Measurements from ENCODE around the gene ATG10. TPM values are rescaled to one million over a fixed set of nuclear protein-coding genes. Genes with fewer than 3 reads are reported as not detected.
A peak's percentile ranks its signal among the peaks of the same experiment; 100 is the strongest.

The ATG10 gene
- polyA plus RNA-seq, 1 of the 3 experiments (the other 2 are of a cell fraction): 3.2 TPM

GRCh38 chr5:82174919-82175219, 203.0 kb downstream of the ATG10 start:
- H3K4me2 ChIP-seq: no peak overlapping the region
- no peaks in the 10 kb centered on the region for H3F3A ChIP-seq (replicated peaks; ENCODE audit: insufficient read depth)
- H3K36me3 ChIP-seq (replicated peaks in 1 of 2; ENCODE audit: control insufficient read depth in 1 of 2, insufficient read depth in 2 of 2, low read length in 1 of 2): peaks cover 3% of the 10 kb centered on the region in 2 experiments
- no peaks in the 10 kb centered on the region; the same call in 1 of the 2 replicates for H3K79me2 ChIP-seq (ENCODE audit: insufficient read depth)
- H3K27ac ChIP-seq (ENCODE audit: low read depth in 2 of 2, low read length in 1 of 2): peak overlapping the region in 1 of 2 experiments; percentile 49; a peak in 1 of 4 replicates
- 100% methylated on average over 1 of the region's 1 CpG for WGBS (ENCODE audit: low lambda C conversion rate)
- no peak for DNase-seq
- H3K9me3 ChIP-seq: no peaks in the 10 kb centered on the region
- ChIA-PET POLR2A (no interaction called here), CTCF (interaction anchor here (0.7 to 2.2 kb wide), 7 partner anchors 11 to 670 kb away, joined by 3 to 8 read pairs (median 3); no protein-coding TSS in a partner anchor)
- no peak overlapping the region for H2AFZ ChIP-seq (ENCODE audit: low read depth)
- H3K4me3 ChIP-seq (ENCODE audit: low read depth in 2 of 2, low read length in 1 of 2): peak overlapping the region in 1 of 2 experiments; percentile 21; a peak in 1 of 4 replicates
- H3K9ac ChIP-seq: no peak overlapping the region
- H4K20me1 ChIP-seq (ENCODE audit: insufficient read depth): no peaks in the 10 kb centered on the region
- H3K9me2 ChIP-seq: no peaks in the 10 kb centered on the region
- TF ChIP-seq GATA2 (CRISPR knock-in tag; IDR thresholded peaks at IDR 0.05): no peak
- TF ChIP-seq PBX3 (IDR thresholded peaks at IDR 0.05): no peak
- TF ChIP-seq NFIC (IDR thresholded peaks at IDR 0.05; ENCODE audit: borderline replicate concordance): no peak
- TF ChIP-seq FOSL2 (IDR thresholded peaks at IDR 0.05; ENCODE audit: borderline replicate concordance, low read depth): no peak
- TF ChIP-seq ZBTB33 (IDR thresholded peaks at IDR 0.05; ENCODE audit: borderline replicate concordance, low read depth): no peak
- TF ChIP-seq SIN3A (IDR thresholded peaks at IDR 0.05; ENCODE audit: borderline replicate concordance, low read depth, low read length): no peak
- no peak for TF ChIP-seq ELF1 (IDR thresholded peaks at IDR 0.05)
- TF ChIP-seq MAX (IDR thresholded peaks at IDR 0.05; ENCODE audit: low read depth): no peak
- TF ChIP-seq USF1 (IDR thresholded peaks at IDR 0.05; ENCODE audit: borderline replicate concordance, low read depth): no peak
- no peak for TF ChIP-seq RXRA (IDR thresholded peaks at IDR 0.05; ENCODE audit: borderline replicate concordance, low read depth)
- TF ChIP-seq POLR2AphosphoS5 (IDR thresholded peaks at IDR 0.05; ENCODE audit: low read depth, low read length): no peak
- no peak for TF ChIP-seq SMC3 (IDR thresholded peaks at IDR 0.05; ENCODE audit: low read depth, low read length)
- no peak for TF ChIP-seq YY1 (IDR thresholded peaks at IDR 0.05; ENCODE audit: low read depth)
- no peak for TF ChIP-seq MEF2A (IDR thresholded peaks at IDR 0.05; ENCODE audit: borderline replicate concordance, low read depth)
- no peaks in the 10 kb centered on the region for H3K27me3 ChIP-seq (ENCODE audit: insufficient read depth)
- H3K4me1 ChIP-seq (ENCODE audit: control insufficient read depth in 1 of 2, insufficient read depth in 2 of 2, low read depth in 1 of 2, low read length in 1 of 2): no peaks in the 10 kb centered on the region
